Measurements from ENCODE around the gene TEX29.

The TEX29 gene

GRCh38 chr13:111319998-111320911 is at the start of gene TEX29:
TEX29 (plus strand) TSS chr13:111320642; CDS start chr13:111320891, 249 bp downstream.
- DNase-seq: no peak

DNA sequence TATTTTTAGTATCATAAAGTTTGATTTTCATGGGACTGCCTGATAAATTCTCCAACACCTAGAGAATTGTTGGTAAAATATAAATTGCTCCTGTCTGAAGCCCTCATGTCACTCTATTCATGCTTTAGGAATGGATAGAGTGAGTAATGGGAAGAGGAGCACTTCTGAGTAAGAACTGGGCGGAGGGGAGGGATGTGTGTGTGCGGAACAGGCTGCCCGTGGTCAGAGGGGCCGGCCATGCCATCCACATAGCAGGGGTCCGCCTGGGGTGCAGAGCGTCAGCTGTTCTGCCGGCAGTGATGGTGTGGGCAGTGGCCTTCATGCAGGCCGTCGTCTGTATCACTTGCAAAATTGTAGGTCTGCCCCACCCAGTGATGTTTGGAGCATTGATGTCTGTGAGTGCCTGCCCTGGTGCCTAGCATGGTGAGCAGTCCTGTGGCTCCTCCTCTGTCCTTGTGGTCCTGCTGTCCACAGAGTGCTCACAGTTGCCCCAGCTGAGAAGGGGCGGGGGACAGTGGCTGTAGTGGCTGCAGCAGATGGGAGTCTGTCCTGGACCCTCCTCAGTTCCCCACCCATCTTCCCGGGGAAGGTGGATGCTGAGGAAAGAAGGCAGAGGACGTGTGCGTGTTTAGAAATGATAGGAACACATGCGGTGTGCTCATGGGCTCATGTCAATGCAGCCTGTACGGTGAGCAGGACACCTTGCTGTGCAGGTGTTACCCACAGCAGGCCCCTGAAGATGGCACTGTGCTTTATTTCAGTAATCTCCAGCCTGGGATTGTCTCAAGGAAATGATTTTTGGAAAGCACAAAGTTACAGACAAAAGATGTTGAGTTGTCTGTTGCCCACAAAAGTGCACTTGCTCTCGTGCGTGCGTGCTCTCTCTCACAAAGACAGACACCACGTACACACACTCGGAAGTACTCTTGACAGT is 49.4 kb upstream of the TEX29 start:
- no peak for DNase-seq

DNA sequence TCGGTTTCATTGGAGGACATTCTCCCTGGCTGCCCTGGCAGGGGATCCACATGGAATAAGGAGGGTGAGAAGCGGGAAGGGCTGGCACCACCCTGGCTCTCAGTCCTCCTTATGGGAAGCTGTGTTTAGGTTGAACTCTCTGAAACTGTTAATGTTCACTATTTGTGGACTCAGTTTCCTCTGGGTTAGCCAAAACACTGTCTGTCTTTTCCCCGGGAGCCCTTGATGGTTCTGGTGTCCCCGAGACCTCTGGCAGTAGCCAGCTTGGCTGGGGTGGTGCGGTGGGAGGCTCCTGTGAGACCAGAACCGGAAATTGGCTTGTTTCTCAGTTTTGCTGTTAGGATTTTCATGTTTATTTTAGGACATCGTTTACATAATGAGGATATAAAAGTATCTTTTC is 48.3 kb upstream of the TEX29 start:
- no peak for DNase-seq

- DNase-seq: no peak
Measured at GRCh38 chr13:111275382-111275781, 45.1 kb upstream of the TEX29 start.

DNA sequence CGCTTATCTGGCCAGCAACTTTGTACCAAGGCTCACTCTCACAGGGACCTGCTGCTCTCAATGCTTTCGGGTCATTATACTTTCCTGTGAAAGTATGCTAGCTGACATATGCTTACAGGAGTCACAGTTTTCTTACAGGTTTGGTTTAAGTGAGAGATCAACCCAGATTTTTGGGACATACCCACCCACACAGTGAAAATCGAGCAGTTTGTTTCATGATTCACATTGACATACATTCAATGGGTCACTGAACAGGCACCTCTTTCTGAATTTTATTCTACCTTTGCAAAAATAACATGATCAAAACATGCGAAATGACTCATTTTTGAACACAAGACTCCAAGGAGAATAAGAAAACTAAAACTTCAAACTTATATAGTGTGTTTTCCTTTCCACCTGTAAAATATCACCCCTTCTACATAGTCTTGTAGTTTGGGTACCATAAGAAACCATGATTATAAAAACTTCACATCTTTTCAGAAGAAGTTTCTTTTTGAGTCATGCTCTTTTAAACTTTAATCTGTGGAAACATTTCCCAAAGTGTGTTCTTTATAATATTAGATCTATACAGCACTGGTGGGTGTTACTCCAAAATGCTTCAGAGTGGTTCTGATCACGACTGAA is 44.3 kb upstream of the TEX29 start:
- DNase-seq: no peak

DNA sequence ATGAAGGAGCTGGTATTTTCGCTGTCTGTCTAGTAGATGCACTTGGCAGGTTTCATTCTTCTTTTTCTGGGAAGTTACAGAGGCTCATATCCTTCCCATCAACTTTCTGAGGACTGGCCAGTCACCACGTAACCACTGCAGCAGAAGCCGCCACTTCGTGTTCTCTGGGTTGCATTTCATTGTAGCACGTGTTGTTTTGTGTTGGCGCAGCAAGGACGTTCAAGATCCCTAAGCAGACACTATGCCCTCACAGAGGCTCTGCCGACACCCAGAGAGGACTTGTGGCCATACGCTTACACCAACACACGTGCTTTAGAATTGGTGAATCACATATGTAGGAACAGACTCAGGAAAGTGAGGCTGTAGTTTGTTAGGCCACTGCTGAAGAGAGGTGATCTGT is 42.2 kb upstream of the TEX29 start:
- no peak for DNase-seq

GRCh38 chr13:111278743-111279652 is 41.4 kb upstream of the TEX29 start:
- DNase-seq: no peak

- no peak for DNase-seq
Measured at GRCh38 chr13:111280226-111280625, 40.2 kb upstream of the TEX29 start.

GRCh38 chr13:111280681-111281585 is 39.5 kb upstream of the TEX29 start:
- no peak for DNase-seq

GRCh38 chr13:111281751-111282311 is 38.6 kb upstream of the TEX29 start:
- no peak for DNase-seq

DNA sequence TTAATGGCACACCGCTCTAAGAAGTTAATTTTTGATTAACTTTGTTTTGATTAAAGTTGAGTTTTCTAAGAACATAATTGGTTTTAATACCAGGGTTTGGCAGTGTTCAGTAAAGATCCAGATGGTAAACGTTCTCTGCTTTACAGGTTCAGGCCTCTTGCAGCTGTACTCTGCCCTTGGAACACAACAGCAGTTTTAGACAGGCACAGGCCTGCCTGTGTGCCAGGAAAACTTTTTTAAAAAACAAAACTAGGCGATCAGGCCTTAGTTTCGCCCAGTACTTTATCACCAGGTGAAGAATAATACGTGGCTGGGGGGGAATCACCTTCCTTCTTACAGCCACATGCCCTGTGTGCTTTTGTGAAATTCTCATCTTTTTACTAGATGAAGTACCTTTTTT is 38.0 kb upstream of the TEX29 start:
- no peak for DNase-seq

- no peak for DNase-seq
Measured at GRCh38 chr13:111282997-111283396, 37.4 kb upstream of the TEX29 start.

GRCh38 chr13:111283457-111283856 is 37.0 kb upstream of the TEX29 start:
- no peak for DNase-seq

DNA sequence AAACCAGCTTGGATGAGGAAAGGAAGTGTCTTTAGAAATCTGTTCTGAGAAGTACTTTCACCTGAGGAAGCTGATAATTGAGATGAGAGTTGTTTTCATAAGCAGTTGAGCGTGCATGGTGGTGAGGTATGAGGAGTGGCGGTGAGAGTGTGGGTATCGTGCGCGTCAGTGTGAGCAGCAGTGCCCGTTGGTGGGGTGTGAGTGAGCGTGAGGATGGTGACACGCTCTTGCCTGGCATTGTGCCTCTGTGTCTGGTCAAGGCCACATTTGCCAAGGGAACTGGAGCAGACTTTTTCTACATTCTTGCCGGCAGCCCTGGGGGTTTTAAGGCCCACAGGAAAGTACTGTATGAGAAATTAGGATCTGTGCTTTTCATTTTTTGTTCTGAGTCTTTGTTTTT is 36.5 kb upstream of the TEX29 start:
- DNase-seq: no peak

GRCh38 chr13:111284565-111284964 is 35.9 kb upstream of the TEX29 start:
- DNase-seq: no peak

GRCh38 chr13:111286162-111286561 is 34.3 kb upstream of the TEX29 start:
- no peak for DNase-seq

GRCh38 chr13:111286749-111287148 is 33.7 kb upstream of the TEX29 start:
- no peak for DNase-seq

GRCh38 chr13:111287201-111287600 is 33.2 kb upstream of the TEX29 start:
- no peak for DNase-seq

- no peak for DNase-seq
Measured at GRCh38 chr13:111288276-111288675, 32.2 kb upstream of the TEX29 start.

GRCh38 chr13:111289251-111289650 is 31.2 kb upstream of the TEX29 start:
- DNase-seq: no peak

GRCh38 chr13:111291908-111292307 is 28.5 kb upstream of the TEX29 start:
- DNase-seq: no peak
